GM19023 (cell line): ENCODE results near the gene ERMARD.

Experiments
- ATAC-seq: cut with Tn5 transposase; IDR thresholded peaks from one replicate; pipeline ENCODE4 v1.9.1; 2021; ENCODE audit warnings: mild to moderate bottlenecking, moderate library complexity; ENCODE audit not compliant: unreplicated experiment

Gene ERMARD

DNA sequence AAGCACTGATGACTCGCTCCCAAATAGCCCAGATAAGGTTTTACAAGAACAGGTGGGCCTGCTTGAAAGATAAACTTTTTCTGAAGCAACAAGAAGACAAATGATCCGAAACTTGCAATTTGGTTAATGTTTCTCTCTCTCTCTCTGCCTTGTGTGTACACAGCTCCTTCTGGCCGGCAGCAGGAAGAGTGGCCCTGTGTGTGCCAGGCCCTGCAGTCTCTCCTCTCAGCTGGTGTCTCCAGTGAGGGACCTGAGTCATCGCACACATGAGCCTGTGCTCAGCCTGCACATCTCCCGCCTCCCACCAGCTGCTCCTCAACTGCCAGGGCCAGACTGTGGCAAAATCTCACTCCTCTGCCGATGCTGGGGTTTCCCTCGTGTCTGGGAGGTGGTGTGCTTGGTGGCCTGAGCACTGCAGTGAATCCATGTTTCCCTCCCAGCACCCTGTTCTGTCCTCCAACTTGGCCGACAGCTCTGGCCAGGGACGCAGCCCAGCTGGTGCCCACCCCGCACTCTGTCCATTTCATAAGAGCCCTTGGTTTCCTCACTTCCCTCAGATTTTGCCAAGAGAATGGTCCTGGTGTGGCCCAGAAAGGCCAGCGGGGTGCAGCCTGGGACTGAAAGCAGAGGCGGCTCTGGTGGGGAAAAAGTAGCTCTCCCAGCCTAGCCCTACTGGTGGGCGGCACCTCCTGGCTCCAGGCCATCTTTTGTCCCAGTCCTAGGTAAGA, 49.4 kb downstream of the ERMARD start:
- peak; percentile 51 for ATAC-seq

DNA sequence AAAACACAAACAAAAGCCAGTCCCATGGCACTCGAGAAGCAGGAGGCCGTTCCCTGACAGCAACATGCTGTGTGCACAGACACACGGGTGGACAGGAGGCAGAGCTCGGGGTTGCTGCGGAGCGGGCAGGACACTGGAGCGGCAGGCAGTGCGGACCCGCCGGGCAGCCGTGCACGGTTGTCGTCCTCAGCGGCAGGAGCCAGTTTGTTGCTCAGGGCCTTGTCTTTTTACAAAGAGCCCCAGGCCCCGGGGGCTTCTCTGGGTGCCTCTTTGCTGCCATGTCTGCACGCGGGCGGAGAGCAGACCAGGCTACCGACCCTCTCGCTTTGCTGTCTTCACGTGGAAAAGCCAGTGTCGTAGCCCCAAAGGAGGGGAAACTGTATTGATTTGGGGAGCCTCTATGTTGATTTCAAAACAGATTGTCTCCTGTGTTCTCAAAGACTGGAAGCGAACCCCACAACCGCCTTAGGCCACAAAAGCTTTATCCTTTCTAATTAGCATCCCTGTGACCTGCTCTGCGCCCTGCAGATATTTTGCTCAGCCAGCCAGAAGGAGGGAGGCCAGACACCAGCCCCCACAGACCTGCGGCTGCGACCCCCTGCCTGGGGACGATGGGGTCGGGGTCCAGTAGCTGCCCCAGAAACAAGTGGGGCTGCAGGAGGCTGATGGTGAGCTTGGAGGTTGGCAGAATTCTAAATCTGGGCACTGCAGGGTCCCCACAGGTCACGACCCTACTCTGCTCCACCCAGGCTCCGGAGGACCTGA, 50.2 kb downstream of the ERMARD start:
- no peak for ATAC-seq

DNA sequence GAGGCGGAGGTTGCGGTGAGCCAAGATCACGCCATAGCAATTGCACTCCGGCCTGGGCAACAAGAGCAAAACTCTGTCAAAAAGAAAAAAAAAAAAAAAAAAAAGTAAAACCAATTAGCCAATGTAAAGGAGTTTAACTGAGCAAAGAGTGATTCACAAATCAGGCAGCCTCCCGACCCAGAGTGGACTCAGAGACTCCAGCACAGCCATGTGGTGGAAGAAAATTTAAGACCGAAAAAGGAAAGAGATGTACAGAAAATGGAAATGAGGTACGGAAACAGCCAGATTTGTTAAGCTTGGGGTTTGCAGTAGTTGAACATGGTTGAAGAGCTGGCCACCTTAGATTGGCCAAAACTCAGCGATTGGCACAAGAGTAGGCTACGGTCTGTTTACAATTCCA, 51.4 kb downstream of the ERMARD start:
- no peak for ATAC-seq

DNA sequence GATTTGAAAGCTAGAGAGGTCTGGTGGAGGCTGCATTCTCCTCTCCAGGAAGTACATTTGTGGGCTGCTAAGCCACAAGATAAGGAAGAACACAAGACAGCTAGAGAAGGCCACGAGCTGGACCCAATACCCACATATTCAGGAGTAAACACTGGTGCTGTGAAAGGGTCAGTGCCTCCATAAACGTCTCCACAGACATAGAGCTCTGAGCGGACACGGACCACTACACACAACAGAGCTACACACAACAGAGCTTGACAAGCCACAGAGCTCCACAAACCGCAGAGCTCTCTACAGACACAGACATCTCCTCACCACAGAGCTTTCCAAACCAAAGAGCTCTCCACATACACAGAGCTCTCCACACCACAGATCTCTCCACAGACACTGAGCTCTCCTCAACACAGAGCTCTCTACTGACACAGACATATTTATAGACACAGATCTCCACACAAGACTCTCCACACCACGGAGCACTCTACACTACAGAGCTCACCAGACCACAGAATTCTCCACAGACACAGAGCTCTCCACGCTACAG, 51.9 kb downstream of the ERMARD start:
- ATAC-seq = peak; percentile 44

- ATAC-seq = no peak
Measured at GRCh38 chr6:169803816-169804340, 52.5 kb downstream of the ERMARD start.

DNA sequence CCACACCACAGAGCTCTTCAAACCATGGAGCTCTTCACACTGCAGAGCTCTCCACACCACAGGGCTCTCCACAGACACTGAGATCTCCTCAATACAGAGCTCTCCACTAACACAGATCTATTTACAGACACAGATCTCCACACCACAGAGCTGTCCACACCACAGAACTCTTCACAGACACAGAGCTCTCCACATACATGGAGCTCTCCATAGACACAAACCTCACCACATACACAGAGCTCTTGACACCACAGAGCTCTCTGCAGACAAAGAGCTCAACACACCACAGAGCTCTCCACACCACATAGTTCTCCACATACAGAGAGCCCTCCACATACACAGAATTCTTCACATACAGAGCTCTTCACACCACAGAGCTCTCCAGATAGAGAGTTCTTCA, 53.0 kb downstream of the ERMARD start:
- no peak for ATAC-seq

GRCh38 chr6:169805242-169805838, 53.9 kb downstream of the ERMARD start:
- ATAC-seq = peak; percentile 40

DNA sequence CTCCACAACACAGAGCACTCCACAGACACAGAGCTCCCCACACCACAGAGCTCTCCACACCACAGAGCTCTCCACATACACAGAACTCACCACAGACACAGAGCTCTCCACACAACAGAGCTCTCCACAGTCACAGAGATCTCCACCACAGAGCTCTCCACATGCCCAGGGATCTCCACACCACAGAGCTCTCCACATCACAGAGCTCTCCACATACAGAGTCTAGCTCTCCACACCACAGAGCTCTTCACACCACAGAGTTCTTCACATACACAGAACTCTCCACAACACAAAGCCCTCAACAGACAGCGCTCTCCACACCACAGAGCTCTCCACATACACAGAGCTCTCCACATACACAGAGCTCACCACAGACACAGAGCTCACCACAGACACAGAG, 55.3 kb downstream of the ERMARD start:
- no peak for ATAC-seq

- no peak for ATAC-seq
Measured at GRCh38 chr6:169807229-169807628, 55.8 kb downstream of the ERMARD start.

- no peak for ATAC-seq
Measured at GRCh38 chr6:169807699-169808607, 56.5 kb downstream of the ERMARD start.

GRCh38 chr6:169808608-169808967, 57.2 kb downstream of the ERMARD start:
- ATAC-seq = no peak

GRCh38 chr6:169809386-169809785, 58.0 kb downstream of the ERMARD start:
- ATAC-seq = no peak

DNA sequence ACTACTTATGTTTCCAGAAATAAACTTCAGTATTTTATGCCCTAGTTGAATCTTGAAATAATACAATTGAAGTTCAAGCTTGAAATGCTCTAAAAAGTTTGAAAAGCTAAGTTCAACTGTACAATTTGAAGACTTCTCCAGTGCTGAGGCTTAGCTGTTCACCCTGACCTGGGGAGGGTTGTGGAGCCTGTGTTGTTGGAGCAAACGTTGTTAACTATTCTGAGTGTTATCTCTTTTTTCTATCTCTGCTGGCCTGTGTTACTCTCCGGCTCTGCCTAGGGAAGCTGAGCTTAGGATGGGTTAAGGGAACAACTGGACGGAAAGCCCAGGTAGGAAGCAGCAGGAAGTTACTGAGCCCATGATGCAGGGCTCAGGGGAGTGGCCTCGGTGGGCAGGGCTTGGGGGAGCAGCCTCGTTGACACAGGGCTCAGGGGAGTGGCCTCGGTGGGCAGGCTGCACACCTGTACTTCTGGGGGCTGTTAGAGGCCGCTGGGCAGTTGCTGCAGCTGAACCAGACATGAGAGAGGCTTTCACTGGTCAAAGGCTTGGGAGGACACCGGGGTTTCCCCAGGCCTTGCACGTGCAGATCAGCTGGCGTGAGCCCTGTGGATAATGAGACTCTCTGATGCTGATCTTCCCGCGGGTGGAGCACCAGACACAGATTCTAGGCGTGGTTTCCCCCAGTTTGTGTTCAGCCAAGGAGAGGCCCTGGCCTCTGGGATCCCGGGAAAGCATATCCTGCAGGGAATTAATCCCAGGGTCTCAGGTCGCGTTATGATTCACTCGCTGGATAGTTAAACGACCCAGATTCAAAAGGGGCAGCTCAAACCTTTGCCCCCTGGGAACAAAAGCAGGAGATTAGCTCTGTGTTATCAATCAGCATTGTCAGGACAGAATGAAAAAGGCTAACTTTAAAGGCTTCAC, 58.9 kb downstream of the ERMARD start:
- ATAC-seq = no peak

GRCh38 chr6:169811072-169811471, 59.6 kb downstream of the ERMARD start:
- ATAC-seq = no peak

DNA sequence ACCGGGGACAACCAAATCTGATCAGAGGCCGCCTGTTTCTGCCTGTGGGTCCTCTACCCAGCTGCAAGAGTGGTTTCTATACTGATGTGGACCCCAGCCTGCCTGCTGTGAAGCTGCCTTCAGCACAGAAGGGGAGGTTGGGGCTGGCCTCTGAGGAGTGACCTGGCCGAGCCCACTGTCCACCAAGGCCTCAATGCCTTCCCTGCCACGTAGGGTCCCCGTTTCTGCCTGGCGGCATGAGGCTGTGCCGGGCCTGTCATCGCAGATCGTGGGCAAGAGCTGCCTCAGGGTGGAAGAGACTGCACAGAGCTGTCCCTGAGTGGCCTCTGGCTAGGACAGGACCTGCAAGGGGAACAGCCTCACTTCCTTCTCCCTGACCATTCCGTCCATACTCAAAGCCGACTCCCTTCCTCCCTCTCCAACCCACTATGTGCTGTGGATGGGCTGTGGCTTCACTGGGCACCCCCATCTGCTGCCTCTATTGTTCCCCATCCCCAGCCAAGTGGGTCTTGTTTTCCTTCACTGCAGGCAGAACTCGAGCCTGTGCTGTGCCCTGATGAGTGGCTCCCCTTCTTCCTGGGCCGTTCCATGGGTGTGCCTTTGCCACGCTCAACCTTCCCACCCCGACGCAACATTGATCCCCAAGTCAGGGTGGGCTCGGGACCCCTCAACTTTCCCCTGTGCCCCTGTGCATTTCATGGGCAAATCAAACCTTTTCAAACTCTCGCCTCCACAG, 60.3 kb downstream of the ERMARD start:
- no peak for ATAC-seq

DNA sequence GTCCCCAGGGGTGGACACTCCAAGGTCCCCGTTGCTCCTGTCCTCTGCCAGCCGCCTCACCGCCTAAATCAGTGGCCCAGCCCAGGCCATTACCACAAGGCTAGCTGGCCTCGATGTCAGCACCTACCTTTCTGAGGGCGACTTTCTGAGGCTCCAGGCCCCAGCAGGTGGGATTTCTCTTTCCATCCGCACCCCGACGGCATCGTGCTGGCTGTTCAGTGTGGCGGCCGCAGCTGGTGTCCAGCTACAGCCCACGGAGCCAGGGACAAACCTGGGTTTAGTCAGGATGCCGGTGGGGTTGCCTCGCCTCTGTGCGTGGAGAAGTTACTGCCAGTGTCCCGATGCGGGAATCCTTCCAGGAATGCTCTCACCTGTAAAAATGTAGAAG, 60.8 kb downstream of the ERMARD start:
- no peak for ATAC-seq

GRCh38 chr6:169813969-169814368, 62.5 kb downstream of the ERMARD start:
- no peak for ATAC-seq

- no peak for ATAC-seq
Measured at GRCh38 chr6:169816054-169816453, 64.6 kb downstream of the ERMARD start.

GRCh38 chr6:169816975-169817374, 65.6 kb downstream of the ERMARD start:
- no peak for ATAC-seq
